Measurements from ENCODE around the gene UBA6. TPM values are rescaled to one million over a fixed set of nuclear protein-coding genes. Genes with fewer than 3 reads are reported as not detected.

The UBA6 gene
- total RNA-seq, 1 experiment from 2014 or later = 81.5 TPM

GRCh38 chr4:67750691-67751090 lies 49.7 kb upstream of the UBA6 start:
- Mint-ChIP-seq H3K4me1 (no peaks in the 10 kb centered on the region), H3K4me3 (no peak overlapping the region), H3K27me3 (ENCODE audit: low read depth) (no peaks in the 10 kb centered on the region), H3K27ac (no peak overlapping the region), H3K36me3 (no peaks in the 10 kb centered on the region), H3K9me3 (no peaks in the 10 kb centered on the region)
- DNase-seq (ENCODE audit: low spot score) (no peak), ATAC-seq (no peak)
- TF ChIP-seq RELA (CRISPR knock-in tag; IDR thresholded peaks at IDR 0.05; ENCODE audit: borderline replicate concordance) (no peak), ESRRA (CRISPR knock-in tag; IDR thresholded peaks at IDR 0.05; ENCODE audit: borderline replicate concordance) (no peak), ATF3 (CRISPR knock-in tag; conservative IDR thresholded peaks at IDR 0.05) (no peak), TEAD4 (CRISPR knock-in tag; IDR thresholded peaks at IDR 0.05) (no peak), ELF4 (CRISPR knock-in tag; IDR thresholded peaks at IDR 0.05; ENCODE audit: low read depth) (no peak), STAT6 (CRISPR knock-in tag; conservative IDR thresholded peaks at IDR 0.05; ENCODE audit: low read depth) (no peak), JUN (CRISPR knock-in tag; IDR thresholded peaks at IDR 0.05) (no peak), NFYB (CRISPR knock-in tag; conservative IDR thresholded peaks at IDR 0.05; ENCODE audit: low read depth) (no peak)
- ChIA-PET CTCF (no interaction called here), POLR2A (no interaction called here)

DNA sequence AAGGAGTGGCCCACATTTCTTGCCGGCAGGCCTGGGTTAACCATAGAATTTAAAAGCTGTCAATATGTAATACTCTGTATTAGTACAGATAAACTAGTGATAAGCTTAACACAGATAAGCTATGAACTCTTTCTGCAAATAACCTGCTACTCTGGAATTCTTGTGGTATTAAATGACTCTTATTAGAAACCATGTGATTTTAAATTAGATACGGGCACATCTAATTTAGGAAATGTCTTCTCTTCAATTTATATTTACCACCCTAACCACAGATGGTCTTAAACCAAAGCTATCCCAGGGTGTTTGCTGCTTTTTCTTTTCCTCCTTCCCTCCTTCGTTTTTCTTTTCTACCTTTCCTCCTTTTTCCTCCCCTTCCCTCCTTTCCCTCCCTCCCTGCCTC lies 48.3 kb upstream of the UBA6 start:
- no peak overlapping the region for H3K27ac Mint-ChIP-seq
- no peak for ATAC-seq

More for the DNA sequence above, 48.3 kb upstream of the UBA6 start:
- TF ChIP-seq E2F5 (CRISPR knock-in tag; IDR thresholded peaks at IDR 0.05) (no peak), TEAD1 (CRISPR knock-in tag; IDR thresholded peaks at IDR 0.05) (no peak), CTCF (IDR thresholded peaks at IDR 0.05) (no peak), ZNF671 (CRISPR knock-in tag; IDR thresholded peaks at IDR 0.05) (no peak), E2F4 (CRISPR knock-in tag; IDR thresholded peaks at IDR 0.05; ENCODE audit: borderline replicate concordance, low read depth) (no peak), CREB1 (CRISPR knock-in tag; IDR thresholded peaks at IDR 0.05) (no peak)
- TF ChIP-seq, protein P1, sequence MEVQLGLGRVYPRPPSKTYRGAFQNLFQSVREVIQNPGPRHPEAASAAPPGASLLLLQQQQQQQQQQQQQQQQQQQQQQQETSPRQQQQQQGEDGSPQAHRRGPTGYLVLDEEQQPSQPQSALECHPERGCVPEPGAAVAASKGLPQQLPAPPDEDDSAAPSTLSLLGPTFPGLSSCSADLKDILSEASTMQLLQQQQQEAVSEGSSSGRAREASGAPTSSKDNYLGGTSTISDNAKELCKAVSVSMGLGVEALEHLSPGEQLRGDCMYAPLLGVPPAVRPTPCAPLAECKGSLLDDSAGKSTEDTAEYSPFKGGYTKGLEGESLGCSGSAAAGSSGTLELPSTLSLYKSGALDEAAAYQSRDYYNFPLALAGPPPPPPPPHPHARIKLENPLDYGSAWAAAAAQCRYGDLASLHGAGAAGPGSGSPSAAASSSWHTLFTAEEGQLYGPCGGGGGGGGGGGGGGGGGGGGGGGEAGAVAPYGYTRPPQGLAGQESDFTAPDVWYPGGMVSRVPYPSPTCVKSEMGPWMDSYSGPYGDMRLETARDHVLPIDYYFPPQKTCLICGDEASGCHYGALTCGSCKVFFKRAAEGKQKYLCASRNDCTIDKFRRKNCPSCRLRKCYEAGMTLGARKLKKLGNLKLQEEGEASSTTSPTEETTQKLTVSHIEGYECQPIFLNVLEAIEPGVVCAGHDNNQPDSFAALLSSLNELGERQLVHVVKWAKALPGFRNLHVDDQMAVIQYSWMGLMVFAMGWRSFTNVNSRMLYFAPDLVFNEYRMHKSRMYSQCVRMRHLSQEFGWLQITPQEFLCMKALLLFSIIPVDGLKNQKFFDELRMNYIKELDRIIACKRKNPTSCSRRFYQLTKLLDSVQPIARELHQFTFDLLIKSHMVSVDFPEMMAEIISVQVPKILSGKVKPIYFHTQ (CRISPR knock-in tag; IDR thresholded peaks at IDR 0.05) = no peak
- POLR2A ChIA-PET = no interaction called here
- CTCF ChIA-PET = interaction anchor here (0.9 to 1.4 kb wide), 2 partner anchors 25 to 143 kb away, joined by 3 to 5 read pairs; no protein-coding TSS in a partner anchor
- Mint-ChIP-seq H3K36me3 (no peaks in the 10 kb centered on the region), H3K4me3 (no peak overlapping the region), H3K27me3 (ENCODE audit: low read depth) (no peaks in the 10 kb centered on the region), H3K9me3 (no peaks in the 10 kb centered on the region), H3K4me1 (no peaks in the 10 kb centered on the region)
- no peak for DNase-seq (ENCODE audit: low spot score)
